ENCODE results near the gene NCK1.

DNA sequence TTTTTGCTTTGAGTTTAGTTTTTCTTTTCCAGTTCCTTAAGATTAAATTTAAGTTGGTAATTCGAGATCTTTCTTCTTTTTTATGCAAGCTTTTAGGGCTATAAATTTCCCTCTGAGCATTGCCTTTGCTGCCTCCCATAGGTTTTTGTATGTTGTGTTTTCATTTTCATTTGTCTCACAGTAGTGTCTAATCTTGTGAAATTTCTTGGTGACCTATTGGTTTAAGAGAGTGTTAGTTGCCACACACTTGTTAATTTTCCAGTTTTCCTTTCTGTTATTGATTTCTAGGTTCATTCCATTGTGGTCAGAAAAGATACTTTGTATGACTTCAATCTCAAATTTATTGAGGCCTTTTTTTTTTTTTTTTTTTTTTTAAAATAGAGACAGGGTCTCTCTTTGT is 77.5 kb downstream of the NCK1 start:
- TF ChIP-seq ZNF24 (IDR thresholded peaks at IDR 0.05): no peak
- TF ChIP-seq FOXK1 (CRISPR knock-in tag; IDR thresholded peaks at IDR 0.05; ENCODE audit: borderline replicate concordance, low read depth): no peak
- TF ChIP-seq ZNF274 (CRISPR knock-in tag; IDR thresholded peaks at IDR 0.05): no peak
- TF ChIP-seq EZH2 (conservative IDR thresholded peaks at IDR 0.05; ENCODE audit: low read depth, low read length): no peak
